ENCODE results near the gene GDPD1.
"Not testable (repeated sequence)": the region's sequence is repeated elsewhere in the genome, so short reads cannot be mapped to it uniquely, and the experiment has no call there.

The GDPD1 gene

DNA sequence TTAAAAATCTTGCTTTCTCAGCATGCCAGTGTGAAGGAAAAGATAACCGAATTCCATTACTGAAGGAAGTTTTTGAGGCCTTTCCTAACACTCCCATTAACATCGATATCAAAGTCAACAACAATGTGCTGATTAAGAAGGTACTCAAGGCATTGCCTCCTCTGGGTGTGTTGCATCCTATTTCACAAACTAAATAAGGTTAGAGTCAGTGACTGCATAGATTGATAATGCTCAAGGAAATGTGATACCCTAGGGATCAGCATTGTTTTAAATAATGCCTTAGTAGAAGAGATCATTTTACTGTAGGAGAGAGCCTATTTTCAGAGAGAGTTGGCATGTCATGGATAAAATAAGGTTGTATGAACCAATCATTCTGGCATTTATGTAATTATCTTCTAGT lies 36.8 kb downstream of the GDPD1 start:
- no peak for DNase-seq

- no peak for DNase-seq
Observed at GRCh38 chr17:59260722-59261121, 40.4 kb downstream of the GDPD1 start.

DNA sequence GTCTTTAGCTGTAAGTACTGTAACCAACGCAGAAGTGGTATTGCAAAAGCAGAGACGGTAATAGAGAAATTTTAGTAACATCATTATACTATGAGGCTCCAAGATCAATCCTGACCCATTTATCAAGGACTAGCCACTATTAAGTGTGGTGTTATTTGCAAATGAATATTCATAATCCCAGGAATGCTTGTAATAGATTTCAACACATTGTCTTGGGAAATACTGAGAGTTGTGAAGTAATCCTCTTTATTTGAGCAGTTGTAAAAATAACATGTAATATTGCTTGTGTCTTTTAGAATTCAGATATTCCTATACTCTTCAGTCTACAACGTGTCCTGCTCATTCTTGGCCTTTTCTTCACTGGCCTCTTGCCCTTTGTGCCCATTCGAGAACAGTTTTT lies 46.4 kb downstream of the GDPD1 start:
- peak; percentile 51 for DNase-seq

DNA sequence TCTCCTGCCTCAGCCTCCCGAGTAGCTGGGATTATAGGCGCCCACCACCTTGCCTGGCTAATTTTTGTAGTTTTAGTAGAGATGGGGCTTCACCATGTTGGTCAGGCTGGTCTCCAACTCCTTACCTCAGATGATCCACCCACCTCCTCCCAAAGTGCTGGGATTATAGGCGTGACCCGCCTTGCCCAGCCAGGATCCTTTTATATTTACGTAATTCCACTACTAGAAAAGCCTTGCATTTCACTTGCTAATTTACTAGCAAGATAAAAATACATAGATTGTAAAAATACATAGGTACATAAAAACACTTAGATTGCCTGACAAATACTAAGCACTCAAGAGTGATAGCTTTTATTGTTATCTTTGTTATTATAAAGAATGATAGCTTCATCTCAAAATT lies 47.5 kb downstream of the GDPD1 start:
- DNase-seq, result no peak

DNA sequence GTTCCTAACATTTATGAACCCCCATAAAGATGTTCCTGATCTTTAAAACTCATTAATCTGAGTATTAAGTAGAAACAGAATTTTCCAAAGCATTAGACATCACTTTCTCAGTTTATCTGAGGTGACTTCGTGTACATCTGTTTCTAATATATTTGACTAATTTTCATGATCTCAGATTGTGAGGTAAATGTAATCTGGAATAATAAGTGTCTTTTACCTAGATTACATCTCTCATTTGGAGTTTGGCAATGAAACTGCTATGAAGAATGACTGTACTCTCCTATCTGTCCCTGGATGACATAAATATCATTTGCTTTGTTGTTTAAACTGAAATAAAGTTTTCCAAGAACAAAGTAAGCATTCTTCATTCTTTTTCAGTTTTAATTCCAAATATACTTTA lies 55.3 kb downstream of the GDPD1 start:
- no peak for DNase-seq

GRCh38 chr17:59277031-59277430 lies 56.7 kb downstream of the GDPD1 start:
- peak; percentile 95 for DNase-seq

GRCh38 chr17:59278406-59278805 lies 58.1 kb downstream of the GDPD1 start:
- peak; percentile 73 for DNase-seq

GRCh38 chr17:59284317-59284716 lies 64.0 kb downstream of the GDPD1 start:
- no peak for DNase-seq

DNA sequence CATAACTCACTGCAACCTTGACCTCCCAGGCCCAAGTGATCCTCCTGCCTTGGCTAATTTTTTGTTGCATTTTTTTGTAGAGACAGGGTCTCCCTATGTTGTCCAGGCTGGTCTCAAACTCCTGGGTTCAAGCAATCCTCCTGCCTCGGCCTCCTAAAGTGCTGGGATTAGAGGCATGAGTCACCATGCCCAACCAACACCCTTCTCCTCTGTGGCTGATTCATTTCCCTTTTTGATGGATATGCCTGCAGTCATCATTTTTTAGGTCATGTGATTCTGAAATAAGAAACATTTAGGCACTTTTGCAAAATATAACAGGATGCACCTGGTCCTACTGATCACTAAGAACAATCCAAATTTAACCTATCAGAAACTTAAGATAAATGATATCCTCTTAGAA lies 67.1 kb downstream of the GDPD1 start:
- DNase-seq, result no peak

DNA sequence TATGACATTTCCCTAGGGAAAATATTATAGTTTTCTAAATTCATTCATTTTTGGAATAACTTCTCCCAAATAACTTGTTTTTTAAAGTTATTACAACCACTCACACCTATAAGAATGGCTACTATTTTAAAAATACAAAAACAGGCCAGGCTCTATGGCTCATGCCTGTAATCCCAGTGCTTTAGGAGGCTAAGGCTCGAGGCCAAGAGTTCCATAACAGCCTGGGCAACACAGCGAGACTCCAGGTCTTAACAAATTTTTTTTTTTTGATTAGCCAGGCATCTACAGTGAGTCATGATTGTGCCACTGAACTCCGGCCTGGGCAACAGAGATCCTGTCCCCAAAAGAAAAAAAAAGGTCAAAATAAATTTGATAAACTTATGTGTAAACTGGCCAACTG lies 67.6 kb downstream of the GDPD1 start:
- DNase-seq, result no peak

DNA sequence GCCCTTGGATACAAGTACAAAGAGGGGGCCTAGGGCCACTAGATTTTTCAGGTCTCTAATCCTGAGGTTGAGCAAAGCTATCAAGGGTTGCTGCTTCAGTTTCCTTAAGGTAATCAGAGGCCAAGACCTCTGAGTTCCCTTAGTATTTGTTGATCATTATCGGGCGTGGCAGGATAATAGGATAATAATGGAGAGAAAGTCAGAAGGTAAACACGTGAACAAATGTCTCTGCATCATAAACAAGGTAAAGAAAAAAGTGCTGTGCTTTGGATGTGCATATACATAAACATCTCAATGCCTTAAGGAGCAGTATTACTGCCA lies 69.6 kb downstream of the GDPD1 start:
- no peak for DNase-seq

- DNase-seq, result not testable (repeated sequence)
Observed at GRCh38 chr17:59290302-59290998, 70.1 kb downstream of the GDPD1 start.

- DNase-seq, result no peak
Observed at GRCh38 chr17:59292174-59292523, 71.8 kb downstream of the GDPD1 start.

DNA sequence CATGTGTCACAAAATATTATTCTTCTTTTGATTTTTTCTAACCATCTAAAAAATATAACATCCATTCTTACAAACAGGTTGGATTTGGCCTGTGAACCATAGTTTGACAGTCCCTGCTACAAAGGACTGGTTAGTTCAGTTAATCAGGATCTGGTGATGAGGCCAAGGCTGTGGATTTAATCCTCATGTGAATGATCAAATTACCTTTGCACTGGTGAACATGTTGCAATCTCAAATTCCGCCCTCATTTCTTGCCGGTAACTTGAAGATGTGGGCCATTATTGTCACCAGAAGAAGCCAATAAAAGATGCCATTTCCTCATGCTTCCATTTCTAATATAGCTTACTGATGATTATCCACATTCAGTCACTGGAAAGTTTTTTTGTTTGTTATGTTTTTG lies 75.9 kb downstream of the GDPD1 start:
- DNase-seq, result no peak

GRCh38 chr17:59298521-59298920 lies 78.2 kb downstream of the GDPD1 start:
- no peak for DNase-seq

DNA sequence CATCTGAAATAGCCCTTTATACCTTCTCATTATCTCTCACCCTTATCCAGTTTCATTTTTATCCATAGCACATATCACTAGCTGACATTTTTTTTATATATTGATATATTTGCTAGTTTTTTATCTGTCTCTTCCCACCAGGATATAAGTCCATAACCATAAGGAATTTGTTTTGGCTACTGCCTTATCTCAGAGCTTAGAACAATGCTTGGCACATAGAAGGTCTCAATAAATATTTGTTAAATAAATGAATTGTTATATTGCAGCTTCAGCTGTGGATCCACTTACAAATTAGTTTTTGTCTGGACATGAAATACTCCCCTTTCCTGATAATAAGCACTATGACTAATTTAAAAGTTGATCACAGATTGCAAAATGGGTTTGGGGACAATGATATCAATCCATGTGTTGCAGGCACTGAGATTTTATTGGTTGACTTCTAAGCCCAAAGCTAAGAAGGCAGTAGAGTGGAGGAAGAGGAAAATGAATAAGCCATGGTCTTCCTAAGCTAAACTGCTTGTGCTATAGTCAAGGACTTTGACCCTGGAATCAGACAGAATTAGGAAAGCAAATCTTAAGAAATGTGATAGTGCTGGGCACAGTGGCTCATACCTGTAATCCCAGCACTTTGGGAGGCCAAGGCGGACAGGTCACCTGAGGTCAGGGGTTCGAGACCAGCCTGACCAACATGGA lies 79.2 kb downstream of the GDPD1 start:
- DNase-seq, result no peak

GRCh38 chr17:59300941-59301340 lies 80.6 kb downstream of the GDPD1 start:
- DNase-seq, result peak; percentile 65

- DNase-seq, result no peak
Observed at GRCh38 chr17:59304811-59305210, 84.5 kb downstream of the GDPD1 start.

GRCh38 chr17:59310263-59310920 lies 90.1 kb downstream of the GDPD1 start:
- no peak for DNase-seq

- DNase-seq, result peak; percentile 72
Observed at GRCh38 chr17:59311051-59311468, 90.7 kb downstream of the GDPD1 start.

DNA sequence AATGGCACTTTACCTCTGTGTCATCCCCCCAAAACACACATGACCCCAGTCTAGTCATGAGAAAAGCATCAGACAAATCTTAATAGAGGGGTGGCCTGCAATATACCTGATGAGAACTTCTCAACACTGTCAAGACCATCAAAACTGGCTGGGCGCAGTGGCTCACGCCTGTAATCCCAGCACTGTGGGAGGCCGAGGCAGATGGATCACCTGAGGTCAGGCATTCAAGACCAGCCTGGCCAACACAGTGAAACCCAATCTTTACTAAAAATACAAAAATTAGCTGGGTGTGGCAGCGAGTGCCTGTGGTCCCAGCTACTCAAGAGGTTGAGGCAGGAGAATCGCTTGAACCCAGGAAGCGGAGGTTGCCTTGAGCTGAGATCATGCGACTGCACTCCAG lies 91.2 kb downstream of the GDPD1 start:
- DNase-seq, result not testable (repeated sequence)

DNA sequence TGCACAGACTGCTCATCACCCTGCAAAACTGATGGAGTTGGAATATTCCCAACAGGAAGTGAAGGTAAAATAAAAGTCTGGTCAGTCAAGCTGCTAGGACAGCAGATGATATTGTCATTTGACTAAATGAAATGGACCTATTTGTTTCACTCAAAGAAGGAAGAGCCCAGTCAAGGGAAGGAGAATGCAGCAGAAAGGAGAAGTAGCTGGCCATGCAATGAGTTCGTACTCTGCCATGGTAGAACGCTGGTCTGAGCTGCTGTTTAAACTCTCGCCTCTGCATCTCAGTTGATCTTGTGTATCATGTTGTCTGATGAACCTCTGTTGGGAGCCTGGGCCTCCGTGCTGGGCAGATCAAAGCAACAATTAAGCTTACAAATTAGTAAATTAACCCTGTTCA lies 95.6 kb downstream of the GDPD1 start:
- peak; percentile 37 for DNase-seq

All from inflammatory macrophage treated with lipopolysaccharide for 4 hours (primary cell).